ENCODE data around the gene WWOX.

Gene WWOX

DNA sequence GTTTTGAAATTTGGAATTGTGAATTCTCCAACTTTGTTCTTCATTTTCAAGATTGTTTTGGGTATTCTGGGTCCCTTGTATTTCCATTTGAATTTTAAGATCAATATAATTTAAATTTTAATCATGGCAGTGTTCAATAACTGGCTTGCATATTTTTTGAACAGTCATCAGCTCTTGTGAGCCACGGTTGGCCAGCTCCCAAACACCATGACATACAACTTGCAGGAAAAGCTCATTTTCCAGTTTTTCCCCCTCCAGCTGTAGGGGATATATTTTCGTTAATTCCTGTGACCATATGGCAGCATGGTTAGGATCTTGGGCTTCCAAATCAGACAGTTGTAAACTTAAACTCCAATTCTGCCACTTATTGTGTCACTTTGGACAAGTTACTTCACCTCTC lies 690.1 kb downstream of the WWOX start:
- H3K14ac ChIP-seq (ENCODE audit: low read length), result no peak overlapping the region
- no peaks in the 10 kb centered on the region for H3K79me2 ChIP-seq (ENCODE audit: control insufficient read depth, insufficient read depth, low read length, poor library complexity)
- no peak overlapping the region for H4K8ac ChIP-seq (ENCODE audit: low read depth, low read length)
- no peak overlapping the region for H2AFZ ChIP-seq (ENCODE audit: insufficient read depth, low read length, poor library complexity)
- WGBS (ENCODE audit: extremely low coverage, insufficient coverage, insufficient read length), result no CpG with 5 or more reads among the region's 2 CpGs
- no peak overlapping the region for H4K91ac ChIP-seq (ENCODE audit: low read depth, low read length)
- H3K4me3 ChIP-seq (ENCODE audit: low read depth, low read length), result no peak overlapping the region
- no peak overlapping the region for H3K18ac ChIP-seq (ENCODE audit: low read length)
- H3K4me2 ChIP-seq (ENCODE audit: low read length), result no peak overlapping the region
- H3K4me1 ChIP-seq (ENCODE audit: control insufficient read depth in 1 of 2, insufficient read depth in 2 of 2, low read length in 2 of 2), result peaks cover 8 to 9% of the 10 kb centered on the region in 2 experiments
- H4K12ac ChIP-seq (ENCODE audit: low read depth, low read length), result no peak overlapping the region
- H3K9me3 ChIP-seq (ENCODE audit: insufficient read depth, low read depth, low read length), result no peaks in the 10 kb centered on the region
- H3K27ac ChIP-seq (ENCODE audit: low read depth, low read length), result no peak overlapping the region
- H3K23ac ChIP-seq (ENCODE audit: low read length), result no peak overlapping the region
- H3K9ac ChIP-seq (ENCODE audit: low read length), result no peak overlapping the region
- H3K36me3 ChIP-seq (ENCODE audit: control insufficient read depth in 1 of 2, insufficient read depth in 2 of 2, low read length in 2 of 2), result no peaks in the 10 kb centered on the region
- H2AK5ac ChIP-seq (ENCODE audit: low read length), result no peak overlapping the region
- no peaks in the 10 kb centered on the region for H3K79me1 ChIP-seq (ENCODE audit: low read length)
- no peak overlapping the region for H2BK5ac ChIP-seq (ENCODE audit: low read depth, low read length, poor library complexity)
- H3K4ac ChIP-seq (ENCODE audit: low read depth, low read length), result no peak overlapping the region
- H3K27me3 ChIP-seq (ENCODE audit: insufficient read depth, low read length), result no peaks in the 10 kb centered on the region
- DNase-seq, result no peak
- no peak overlapping the region for H2BK12ac ChIP-seq (ENCODE audit: low read length)
- no peak overlapping the region for H2BK120ac ChIP-seq (ENCODE audit: insufficient read depth, low read length, poor library complexity)

DNA sequence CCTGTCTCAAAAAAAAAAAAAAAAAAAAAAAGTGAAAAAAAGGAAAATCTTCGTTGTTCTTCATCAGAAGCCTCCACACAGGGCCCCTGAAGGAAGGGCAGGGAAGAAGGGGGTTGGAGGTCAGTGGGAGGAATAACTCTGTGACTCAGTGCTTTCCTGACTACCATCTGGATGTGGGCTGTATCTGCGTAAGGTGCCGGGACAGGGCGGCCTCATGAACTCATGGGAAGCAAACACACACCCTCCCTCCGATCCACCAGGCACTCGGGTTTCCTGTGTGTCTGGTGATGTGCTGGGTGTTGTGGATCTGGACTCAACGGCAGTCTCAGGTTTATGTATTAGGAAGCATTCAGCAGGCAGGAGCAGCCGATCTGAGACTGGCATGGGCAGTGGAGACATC lies 691.6 kb downstream of the WWOX start:
- H4K8ac ChIP-seq (ENCODE audit: low read depth, low read length), result no peak overlapping the region
- no peaks in the 10 kb centered on the region for H3K79me1 ChIP-seq (ENCODE audit: low read length)
- H3K36me3 ChIP-seq (ENCODE audit: control insufficient read depth in 1 of 2, insufficient read depth in 2 of 2, low read length in 2 of 2), result no peaks in the 10 kb centered on the region
- no peak overlapping the region for H3K4ac ChIP-seq (ENCODE audit: low read depth, low read length)
- H3K18ac ChIP-seq (ENCODE audit: low read length), result no peak overlapping the region
- no peak overlapping the region for H2AK5ac ChIP-seq (ENCODE audit: low read length)
- no peak overlapping the region for H2BK5ac ChIP-seq (ENCODE audit: low read depth, low read length, poor library complexity)
- no peak overlapping the region for H2BK120ac ChIP-seq (ENCODE audit: insufficient read depth, low read length, poor library complexity)
- no peaks in the 10 kb centered on the region for H3K79me2 ChIP-seq (ENCODE audit: control insufficient read depth, insufficient read depth, low read length, poor library complexity)
- H2AFZ ChIP-seq (ENCODE audit: insufficient read depth, low read length, poor library complexity), result no peak overlapping the region
- no peak overlapping the region for H3K9ac ChIP-seq (ENCODE audit: low read length)
- no peak overlapping the region for H3K14ac ChIP-seq (ENCODE audit: low read length)
- no peak overlapping the region for H3K4me3 ChIP-seq (ENCODE audit: low read depth, low read length)
- H4K91ac ChIP-seq (ENCODE audit: low read depth, low read length), result no peak overlapping the region
- no peak for DNase-seq
- H2BK12ac ChIP-seq (ENCODE audit: low read length), result no peak overlapping the region
- H3K9me3 ChIP-seq (ENCODE audit: insufficient read depth, low read depth, low read length), result no peaks in the 10 kb centered on the region
- no peaks in the 10 kb centered on the region for H3K27me3 ChIP-seq (ENCODE audit: insufficient read depth, low read length)
- no CpG with 5 or more reads among the region's 8 CpGs for WGBS (ENCODE audit: extremely low coverage, insufficient coverage, insufficient read length)
- no peak overlapping the region for H3K27ac ChIP-seq (ENCODE audit: low read depth, low read length)
- H3K23ac ChIP-seq (ENCODE audit: low read length), result no peak overlapping the region
- no peak overlapping the region for H4K12ac ChIP-seq (ENCODE audit: low read depth, low read length)
- H3K4me1 ChIP-seq (ENCODE audit: control insufficient read depth in 1 of 2, insufficient read depth in 2 of 2, low read length in 2 of 2), result peaks cover 8 to 9% of the 10 kb centered on the region in 2 experiments
- H3K4me2 ChIP-seq (ENCODE audit: low read length), result no peak overlapping the region

DNA sequence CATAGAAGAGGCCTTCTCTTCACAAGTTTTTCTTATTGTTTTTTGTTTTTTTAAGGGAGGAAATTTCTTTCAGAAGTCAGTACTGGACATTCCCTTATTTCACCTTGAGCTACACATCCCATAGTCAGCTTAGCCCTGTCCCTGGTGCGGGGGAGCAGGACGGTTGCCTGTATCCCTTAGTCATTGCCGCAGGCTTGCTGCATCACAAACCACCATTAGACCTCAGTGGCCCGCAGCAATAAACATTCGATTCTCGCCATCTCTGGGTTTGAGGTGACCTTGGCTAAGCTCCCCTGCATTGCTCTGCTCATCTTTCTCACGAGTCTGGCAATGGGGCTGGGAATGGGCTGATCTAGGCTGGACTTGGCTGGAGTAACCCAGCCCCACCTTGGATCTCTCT lies 692.5 kb downstream of the WWOX start:
- WGBS (ENCODE audit: extremely low coverage, insufficient coverage, insufficient read length), result no CpG with 5 or more reads among the region's 7 CpGs
- no peak overlapping the region for H2BK5ac ChIP-seq (ENCODE audit: low read depth, low read length, poor library complexity)
- H3K9ac ChIP-seq (ENCODE audit: low read length), result no peak overlapping the region
- no peaks in the 10 kb centered on the region for H3K79me2 ChIP-seq (ENCODE audit: control insufficient read depth, insufficient read depth, low read length, poor library complexity)
- no peak overlapping the region for H3K4me3 ChIP-seq (ENCODE audit: low read depth, low read length)
- H3K36me3 ChIP-seq (ENCODE audit: control insufficient read depth in 1 of 2, insufficient read depth in 2 of 2, low read length in 2 of 2), result no peaks in the 10 kb centered on the region
- no peak for DNase-seq
- H2BK120ac ChIP-seq (ENCODE audit: insufficient read depth, low read length, poor library complexity), result no peak overlapping the region
- H3K18ac ChIP-seq (ENCODE audit: low read length), result no peak overlapping the region
- H4K12ac ChIP-seq (ENCODE audit: low read depth, low read length), result no peak overlapping the region
- H3K14ac ChIP-seq (ENCODE audit: low read length), result no peak overlapping the region
- H2AFZ ChIP-seq (ENCODE audit: insufficient read depth, low read length, poor library complexity), result no peak overlapping the region
- H4K8ac ChIP-seq (ENCODE audit: low read depth, low read length), result no peak overlapping the region
- H3K4me2 ChIP-seq (ENCODE audit: low read length), result no peak overlapping the region
- H3K27me3 ChIP-seq (ENCODE audit: insufficient read depth, low read length), result no peaks in the 10 kb centered on the region
- no peaks in the 10 kb centered on the region for H3K79me1 ChIP-seq (ENCODE audit: low read length)
- no peak overlapping the region for H3K27ac ChIP-seq (ENCODE audit: low read depth, low read length)
- H2BK12ac ChIP-seq (ENCODE audit: low read length), result no peak overlapping the region
- H4K91ac ChIP-seq (ENCODE audit: low read depth, low read length), result no peak overlapping the region
- H2AK5ac ChIP-seq (ENCODE audit: low read length), result no peak overlapping the region
- peaks cover 8 to 9% of the 10 kb centered on the region in 2 experiments for H3K4me1 ChIP-seq (ENCODE audit: control insufficient read depth in 1 of 2, insufficient read depth in 2 of 2, low read length in 2 of 2)
- no peak overlapping the region for H3K4ac ChIP-seq (ENCODE audit: low read depth, low read length)
- H3K23ac ChIP-seq (ENCODE audit: low read length), result no peak overlapping the region
- H3K9me3 ChIP-seq (ENCODE audit: insufficient read depth, low read depth, low read length), result no peaks in the 10 kb centered on the region

DNA sequence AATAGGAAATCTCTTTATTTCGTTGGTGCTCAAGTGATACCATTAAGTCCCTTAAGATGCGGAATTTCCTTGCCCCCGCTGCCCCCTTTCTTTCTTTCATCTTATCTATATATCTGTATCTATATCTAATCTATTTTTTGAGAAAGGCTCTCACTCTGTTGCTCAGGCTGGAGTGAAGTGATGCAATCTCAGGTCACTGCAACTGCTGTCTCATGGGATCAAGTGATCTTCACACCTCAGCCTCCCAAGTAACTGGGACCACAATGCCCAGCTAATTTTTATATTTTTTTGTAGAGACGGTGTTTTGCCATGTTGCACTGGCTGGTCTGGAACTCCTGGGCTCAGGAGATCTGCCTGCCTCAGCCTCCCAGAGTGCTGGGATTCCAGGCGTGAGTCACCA lies 693.5 kb downstream of the WWOX start:
- no peak overlapping the region for H2BK12ac ChIP-seq (ENCODE audit: low read length)
- no peak overlapping the region for H4K8ac ChIP-seq (ENCODE audit: low read depth, low read length)
- no peak overlapping the region for H3K4me3 ChIP-seq (ENCODE audit: low read depth, low read length)
- WGBS (ENCODE audit: extremely low coverage, insufficient coverage, insufficient read length), result no CpG with 5 or more reads among the region's 5 CpGs
- no peak overlapping the region for H3K18ac ChIP-seq (ENCODE audit: low read length)
- no peak overlapping the region for H2AFZ ChIP-seq (ENCODE audit: insufficient read depth, low read length, poor library complexity)
- H3K14ac ChIP-seq (ENCODE audit: low read length), result no peak overlapping the region
- no peaks in the 10 kb centered on the region for H3K79me2 ChIP-seq (ENCODE audit: control insufficient read depth, insufficient read depth, low read length, poor library complexity)
- no peak overlapping the region for H3K4me2 ChIP-seq (ENCODE audit: low read length)
- no peaks in the 10 kb centered on the region for H3K27me3 ChIP-seq (ENCODE audit: insufficient read depth, low read length)
- no peak overlapping the region for H2BK120ac ChIP-seq (ENCODE audit: insufficient read depth, low read length, poor library complexity)
- H3K4me1 ChIP-seq (ENCODE audit: control insufficient read depth in 1 of 2, insufficient read depth in 2 of 2, low read length in 2 of 2), result peaks cover 8 to 9% of the 10 kb centered on the region in 2 experiments
- no peak for DNase-seq
- no peak overlapping the region for H3K9ac ChIP-seq (ENCODE audit: low read length)
- H2AK5ac ChIP-seq (ENCODE audit: low read length), result no peak overlapping the region
- H2BK5ac ChIP-seq (ENCODE audit: low read depth, low read length, poor library complexity), result no peak overlapping the region
- H3K23ac ChIP-seq (ENCODE audit: low read length), result no peak overlapping the region
- H3K36me3 ChIP-seq (ENCODE audit: control insufficient read depth in 1 of 2, insufficient read depth in 2 of 2, low read length in 2 of 2), result no peaks in the 10 kb centered on the region
- no peak overlapping the region for H4K12ac ChIP-seq (ENCODE audit: low read depth, low read length)
- no peaks in the 10 kb centered on the region for H3K79me1 ChIP-seq (ENCODE audit: low read length)
- H3K27ac ChIP-seq (ENCODE audit: low read depth, low read length), result no peak overlapping the region
- no peaks in the 10 kb centered on the region for H3K9me3 ChIP-seq (ENCODE audit: insufficient read depth, low read depth, low read length)
- no peak overlapping the region for H3K4ac ChIP-seq (ENCODE audit: low read depth, low read length)
- no peak overlapping the region for H4K91ac ChIP-seq (ENCODE audit: low read depth, low read length)
